MM.1S (cell line): ENCODE measurements around the gene CAPN5.

ENCODE experiments used
- DNase-seq: peaks from one replicate; pipeline ENCODE4 v3.0.0-alpha.2; 2015
- H2AFZ ChIP-seq: fragments of 300-600 bp; sonication (generic); 2 replicates; pipeline ENCODE4 v1.6.0; 2016; ENCODE audit warnings: antibody characterized with exemption, low read length
- H3F3A ChIP-seq: fragments of 300-600 bp; sonication (generic); 2 replicates; pipeline ENCODE4 v1.6.1; 2016; ENCODE audit warnings: mild to moderate bottlenecking, antibody characterized with exemption, low read length, moderate library complexity, mixed read lengths; ENCODE audit not compliant: insufficient read depth
- H3K27ac ChIP-seq: fragments of 300-600 bp; sonication (generic); 2 replicates; pipeline ENCODE4 v1.5.1; 2016; ENCODE audit warnings: mild to moderate bottlenecking, low read length
- H3K27me3 ChIP-seq: fragments of 300-600 bp; sonication (generic); replicated peaks from 2 replicates; pipeline ENCODE4 v1.6.0; 2016; ENCODE audit warnings: low read length; ENCODE audit not compliant: insufficient read depth
- H3K36me3 ChIP-seq: fragments of 300-600 bp; sonication (generic); replicated peaks from 2 replicates; pipeline ENCODE4 v1.6.1; 2016; ENCODE audit warnings: mild to moderate bottlenecking, low read length, mixed read lengths; ENCODE audit not compliant: insufficient read depth
- H3K4me1 ChIP-seq: fragments of 300-600 bp; sonication (generic); 2 replicates; pipeline ENCODE4 v1.6.1; 2016; ENCODE audit warnings: low read length, mixed read lengths
- H3K4me2 ChIP-seq: fragments of 300-600 bp; sonication (generic); 2 replicates; pipeline ENCODE4 v1.6.0; 2016; ENCODE audit warnings: low read depth, low read length
- H3K4me3 ChIP-seq: fragments of 300-600 bp; sonication (generic); 2 replicates; pipeline ENCODE4 v1.5.1; 2016; ENCODE audit warnings: low read length, mixed read lengths
- H3K79me2 ChIP-seq: fragments of 300-600 bp; sonication (generic); 2 replicates; pipeline ENCODE4 v1.6.1; 2016; ENCODE audit warnings: mixed run types, low read length, mixed read lengths
- H3K9ac ChIP-seq: fragments of 300-600 bp; sonication (generic); 2 replicates; pipeline ENCODE4 v1.6.1; 2016; ENCODE audit warnings: low read length, mixed read lengths
- H3K9me2 ChIP-seq: fragments of 300-600 bp; sonication (generic); replicated peaks from 2 replicates; pipeline ENCODE4 v1.6.1; 2016; ENCODE audit warnings: mild to moderate bottlenecking, low read length, mixed read lengths; ENCODE audit not compliant: insufficient read depth
- H3K9me3 ChIP-seq: fragments of 300-600 bp; sonication (generic); replicated peaks from 2 replicates; pipeline ENCODE4 v1.6.1; 2016; ENCODE audit warnings: mild to moderate bottlenecking, low read length, mixed read lengths; ENCODE audit not compliant: insufficient read depth
- H4K20me1 ChIP-seq: fragments of 300-600 bp; sonication (generic); 2 replicates; pipeline ENCODE4 v1.6.1; 2016; ENCODE audit warnings: mild to moderate bottlenecking, low read length, moderate library complexity, mixed read lengths; ENCODE audit not compliant: insufficient read depth
- CTCF ChIP-seq: fragments of 300-600 bp; sonication (generic); IDR thresholded peaks from 2 replicates; pipeline ENCODE4 v1.5.1; 2016; ENCODE audit warnings: antibody characterized with exemption, low read length, mixed read lengths
- EZH2 ChIP-seq: fragments of 300-600 bp; sonication (generic); optimal IDR thresholded peaks from 2 replicates; pipeline ENCODE3; 2017; ENCODE audit warnings: low read depth, mild to moderate bottlenecking, antibody characterized with exemption, low read length, mixed read lengths
- EZH2phosphoT487 ChIP-seq: fragments of 300-600 bp; sonication (generic); IDR thresholded peaks from 2 replicates; pipeline ENCODE4 v1.6.1; 2018; ENCODE audit warnings: antibody characterized with exemption, low read length

Gene CAPN5

GRCh38 chr11:77124041-77124440 lies 57.3 kb downstream of the CAPN5 start:
- Histone ChIP-seq H3K79me2 (peaks cover 6% of the 10 kb centered on the region; the same call in 1 of the 2 replicates), H3K4me3 (no peak overlapping the region), H3K27me3 (no peaks in the 10 kb centered on the region), H3K4me2 (no peak overlapping the region), H4K20me1 (no peaks in the 10 kb centered on the region), H3K27ac (no peak overlapping the region), H3F3A (peaks cover 10% of the 10 kb centered on the region; the same call in 1 of the 2 replicates), H3K4me1 (peaks cover 17% of the 10 kb centered on the region), H3K9me3 (no peaks in the 10 kb centered on the region), H3K9me2 (no peaks in the 10 kb centered on the region), H3K36me3 (no peaks in the 10 kb centered on the region), H3K9ac (no peak overlapping the region), H2AFZ (no peak overlapping the region)
- no peak for DNase-seq
- no peak for TF ChIP-seq EZH2phosphoT487
- TF ChIP-seq CTCF, result no peak
- no peak for TF ChIP-seq EZH2

GRCh38 chr11:77124488-77124887 lies 57.7 kb downstream of the CAPN5 start:
- no peaks in the 10 kb centered on the region for H3K9me2 ChIP-seq

GRCh38 chr11:77125191-77125590 lies 58.4 kb downstream of the CAPN5 start:
- Histone ChIP-seq H4K20me1 (no peaks in the 10 kb centered on the region), H2AFZ (no peak overlapping the region), H3K27ac (no peak overlapping the region), H3K9me3 (no peaks in the 10 kb centered on the region), H3K79me2 (peaks cover 12% of the 10 kb centered on the region; the same call in 1 of the 2 replicates), H3K9me2 (no peaks in the 10 kb centered on the region), H3F3A (peaks cover 10% of the 10 kb centered on the region; the same call in 1 of the 2 replicates), H3K9ac (no peak overlapping the region), H3K4me2 (no peak overlapping the region), H3K27me3 (no peaks in the 10 kb centered on the region), H3K36me3 (no peaks in the 10 kb centered on the region), H3K4me1 (peaks cover 19% of the 10 kb centered on the region), H3K4me3 (no peak overlapping the region)
- TF ChIP-seq EZH2, result no peak
- TF ChIP-seq EZH2phosphoT487, result no peak
- no peak for TF ChIP-seq CTCF
- no peak for DNase-seq

More at GRCh38 chr11:77124488-77124887, 57.7 kb downstream of the CAPN5 start:
- TF ChIP-seq EZH2, result no peak
- no peak for TF ChIP-seq CTCF
- no peak for TF ChIP-seq EZH2phosphoT487
- H3K27me3 ChIP-seq, result no peaks in the 10 kb centered on the region
- H4K20me1 ChIP-seq, result no peaks in the 10 kb centered on the region
- H3K27ac ChIP-seq, result no peak overlapping the region
- H3K36me3 ChIP-seq, result no peaks in the 10 kb centered on the region
- H3K4me1 ChIP-seq, result peaks cover 19% of the 10 kb centered on the region
- no peak overlapping the region for H3K9ac ChIP-seq
- H3K79me2 ChIP-seq, result peaks cover 10% of the 10 kb centered on the region; the same call in 1 of the 2 replicates
- H2AFZ ChIP-seq, result no peak overlapping the region
- H3F3A ChIP-seq, result peaks cover 10% of the 10 kb centered on the region; the same call in 1 of the 2 replicates
- no peak for DNase-seq
- H3K4me3 ChIP-seq, result no peak overlapping the region
- no peaks in the 10 kb centered on the region for H3K9me3 ChIP-seq
- no peak overlapping the region for H3K4me2 ChIP-seq
